ENCODE measurements around the gene MARCHF9. TPM values are rescaled to one million over a fixed set of nuclear protein-coding genes. Genes with fewer than 3 reads are reported as not detected.
A peak's percentile ranks its signal among the peaks of the same experiment; 100 is the strongest.

Gene MARCHF9
- total RNA-seq, 3 donors from 2014 or later (not counting 1 experiment from before 2014, with no cell fraction given): 25.4 to 28.4 (median 26.0) TPM

DNA sequence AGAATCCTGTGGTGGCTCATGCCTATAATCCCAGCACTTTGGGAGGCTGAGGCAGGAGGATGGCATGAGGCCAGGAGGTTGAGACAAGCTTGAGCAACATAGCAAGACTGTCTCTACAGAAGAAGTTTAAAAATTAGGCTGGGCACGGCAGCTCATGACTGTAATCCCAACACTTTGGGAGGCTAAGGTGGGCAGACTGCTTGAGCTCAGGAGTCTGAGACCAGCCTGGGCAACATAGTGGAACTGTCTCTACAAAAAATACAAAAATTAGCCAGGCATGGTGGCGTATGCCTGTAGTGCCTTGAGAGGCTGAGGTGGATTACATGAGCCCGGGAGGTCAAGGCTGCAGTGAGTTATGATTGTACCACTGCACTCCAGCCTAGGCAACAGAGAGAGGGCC is 13.0 kb downstream of the MARCHF9 start:
- no peaks in the 10 kb centered on the region for H3K9me3 Mint-ChIP-seq
- Histone ChIP-seq H3K36me3 (ENCODE audit: control insufficient read depth, insufficient read depth, low read length) (no peaks in the 10 kb centered on the region), H3K27ac (ENCODE audit: low read length) (no peak overlapping the region), H3K9me3 (ENCODE audit: control insufficient read depth, insufficient read depth, low read length) (no peaks in the 10 kb centered on the region), H3K4me1 (ENCODE audit: control insufficient read depth, insufficient read depth, low read length) (peaks cover 43% of the 10 kb centered on the region), H3K27me3 (ENCODE audit: control insufficient read depth, insufficient read depth, low read length) (peaks cover 41% of the 10 kb centered on the region), H3K4me3 (ENCODE audit: low read length) (no peak overlapping the region)
- no peak overlapping the region for H3K27ac Mint-ChIP-seq
- no peak for DNase-seq
- intact Hi-C loops (cut with micrococcal nuclease): no loop called here
- peaks cover 40% of the 10 kb centered on the region in 2 donors for H3K27me3 Mint-ChIP-seq (ENCODE audit: low read depth in 2 of 2)
- peaks cover 34 to 37% of the 10 kb centered on the region in 2 donors for H3K4me1 Mint-ChIP-seq
- ATAC-seq: no peak
- TF ChIP-seq, protein P1, sequence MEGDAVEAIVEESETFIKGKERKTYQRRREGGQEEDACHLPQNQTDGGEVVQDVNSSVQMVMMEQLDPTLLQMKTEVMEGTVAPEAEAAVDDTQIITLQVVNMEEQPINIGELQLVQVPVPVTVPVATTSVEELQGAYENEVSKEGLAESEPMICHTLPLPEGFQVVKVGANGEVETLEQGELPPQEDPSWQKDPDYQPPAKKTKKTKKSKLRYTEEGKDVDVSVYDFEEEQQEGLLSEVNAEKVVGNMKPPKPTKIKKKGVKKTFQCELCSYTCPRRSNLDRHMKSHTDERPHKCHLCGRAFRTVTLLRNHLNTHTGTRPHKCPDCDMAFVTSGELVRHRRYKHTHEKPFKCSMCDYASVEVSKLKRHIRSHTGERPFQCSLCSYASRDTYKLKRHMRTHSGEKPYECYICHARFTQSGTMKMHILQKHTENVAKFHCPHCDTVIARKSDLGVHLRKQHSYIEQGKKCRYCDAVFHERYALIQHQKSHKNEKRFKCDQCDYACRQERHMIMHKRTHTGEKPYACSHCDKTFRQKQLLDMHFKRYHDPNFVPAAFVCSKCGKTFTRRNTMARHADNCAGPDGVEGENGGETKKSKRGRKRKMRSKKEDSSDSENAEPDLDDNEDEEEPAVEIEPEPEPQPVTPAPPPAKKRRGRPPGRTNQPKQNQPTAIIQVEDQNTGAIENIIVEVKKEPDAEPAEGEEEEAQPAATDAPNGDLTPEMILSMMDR (IDR thresholded peaks at IDR 0.05): no peak
- H3K36me3 Mint-ChIP-seq: no peaks in the 10 kb centered on the region
- 96% methylated on average over 3 of the region's 3 CpGs for WGBS (ENCODE audit: insufficient coverage)
- no peak overlapping the region for H3K4me3 Mint-ChIP-seq

- H3K36me3 ChIP-seq (ENCODE audit: control insufficient read depth, insufficient read depth, low read length): no peaks in the 10 kb centered on the region
- H3K4me1 Mint-ChIP-seq: peaks cover 34 to 37% of the 10 kb centered on the region in 2 donors
- H3K4me1 ChIP-seq (ENCODE audit: control insufficient read depth, insufficient read depth, low read length): peaks cover 48% of the 10 kb centered on the region
- 96% methylated on average over 11 of the region's 11 CpGs for WGBS (ENCODE audit: insufficient coverage)
- H3K9me3 Mint-ChIP-seq: no peaks in the 10 kb centered on the region
- peak overlapping the region; percentile 40 for H3K4me3 Mint-ChIP-seq
- H3K4me3 ChIP-seq (ENCODE audit: low read length): no peak overlapping the region
- TF ChIP-seq, protein P1 (IDR thresholded peaks at IDR 0.05): no peak
- ATAC-seq (no peak), DNase-seq (no peak)
- peaks cover 22 to 25% of the 10 kb centered on the region in 2 donors for H3K27me3 Mint-ChIP-seq (ENCODE audit: low read depth in 2 of 2)
- intact Hi-C loops (cut with micrococcal nuclease): no loop called here
- H3K36me3 Mint-ChIP-seq: no peaks in the 10 kb centered on the region
- H3K27me3 ChIP-seq (ENCODE audit: control insufficient read depth, insufficient read depth, low read length): peaks cover 28% of the 10 kb centered on the region
- no peak overlapping the region for H3K27ac ChIP-seq (ENCODE audit: low read length)
- H3K27ac Mint-ChIP-seq: no peak overlapping the region
- no peaks in the 10 kb centered on the region for H3K9me3 ChIP-seq (ENCODE audit: control insufficient read depth, insufficient read depth, low read length)
Measured at GRCh38 chr12:57769594-57769993, 14.7 kb downstream of the MARCHF9 start.

DNA sequence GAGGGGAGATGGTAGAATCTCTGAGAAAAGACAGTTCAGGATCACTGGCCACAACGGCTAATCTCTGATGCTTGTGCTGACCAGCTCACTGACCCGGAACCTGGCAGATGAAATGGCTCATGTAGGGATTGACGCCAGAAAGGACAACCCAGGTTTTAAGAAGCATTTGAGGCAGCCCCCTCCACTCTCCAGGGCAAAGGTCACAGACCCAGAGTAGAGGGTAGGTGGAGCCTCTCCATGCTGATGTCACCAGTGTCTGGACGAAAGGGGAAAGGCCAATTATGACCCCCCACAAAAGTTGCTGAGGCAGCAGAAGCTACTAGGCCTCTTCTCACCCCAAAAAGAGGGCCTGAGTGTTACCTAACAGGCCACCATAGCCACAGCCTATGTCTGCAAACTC is 15.8 kb downstream of the MARCHF9 start:
- TF ChIP-seq, protein P1 (IDR thresholded peaks at IDR 0.05): no peak
- H3K27me3 ChIP-seq (ENCODE audit: control insufficient read depth, insufficient read depth, low read length): peaks cover 17% of the 10 kb centered on the region
- intact Hi-C loops (cut with micrococcal nuclease): no loop called here
- Mint-ChIP-seq H3K4me3 (peak overlapping the region; percentile 61), H3K27ac (no peak overlapping the region), H3K9me3 (no peaks in the 10 kb centered on the region), H3K4me1 (peaks cover 23 to 25% of the 10 kb centered on the region in 2 donors), H3K27me3 (ENCODE audit: low read depth in 2 of 2) (peaks cover 12 to 14% of the 10 kb centered on the region in 2 donors), H3K36me3 (no peaks in the 10 kb centered on the region)
- H3K4me3 ChIP-seq (ENCODE audit: low read length): no peak overlapping the region
- H3K36me3 ChIP-seq (ENCODE audit: control insufficient read depth, insufficient read depth, low read length): no peaks in the 10 kb centered on the region
- 92% methylated on average over 4 of the region's 4 CpGs for WGBS (ENCODE audit: insufficient coverage)
- no peak for ATAC-seq
- no peaks in the 10 kb centered on the region for H3K9me3 ChIP-seq (ENCODE audit: control insufficient read depth, insufficient read depth, low read length)
- no peak overlapping the region for H3K27ac ChIP-seq (ENCODE audit: low read length)
- peaks cover 37% of the 10 kb centered on the region for H3K4me1 ChIP-seq (ENCODE audit: control insufficient read depth, insufficient read depth, low read length)
- no peak for DNase-seq

- H3K27ac ChIP-seq (ENCODE audit: low read length): peak overlapping the region; percentile 80
- Mint-ChIP-seq H3K4me3 (peak overlapping the region; percentile 97), H3K27ac (peak overlapping the region; percentile 89 to 94), H3K27me3 (ENCODE audit: low read depth in 2 of 2) (peaks cover 10 to 11% of the 10 kb centered on the region in 2 donors), H3K36me3 (no peaks in the 10 kb centered on the region), H3K9me3 (no peaks in the 10 kb centered on the region), H3K4me1 (peaks cover 19 to 20% of the 10 kb centered on the region in 2 donors)
- H3K4me3 ChIP-seq (ENCODE audit: low read length): peak overlapping the region; percentile 77
- H3K36me3 ChIP-seq (ENCODE audit: control insufficient read depth, insufficient read depth, low read length): no peaks in the 10 kb centered on the region
- TF ChIP-seq, protein P1 (IDR thresholded peaks at IDR 0.05): no peak
- intact Hi-C loops (cut with micrococcal nuclease): no loop called here
- H3K27me3 ChIP-seq (ENCODE audit: control insufficient read depth, insufficient read depth, low read length): peaks cover 10% of the 10 kb centered on the region
- ATAC-seq (peak; percentile 52 to 61 (median 56)), DNase-seq (peak in 1 of 2 donors; percentile 92)
- H3K4me1 ChIP-seq (ENCODE audit: control insufficient read depth, insufficient read depth, low read length): peaks cover 31% of the 10 kb centered on the region
- WGBS (ENCODE audit: insufficient coverage): 1% methylated on average over 14 of the region's 16 CpGs
- H3K9me3 ChIP-seq (ENCODE audit: control insufficient read depth, insufficient read depth, low read length): no peaks in the 10 kb centered on the region
Measured at GRCh38 chr12:57771236-57771872, 16.5 kb downstream of the MARCHF9 start.
